Right hindlimb (tissue), 1 donor: Measurements from ENCODE around the gene NTMT1.
"Not testable (repeated sequence)": the region's sequence is repeated elsewhere in the genome, so short reads cannot be mapped to it uniquely, and the experiment has no call there.

Experiments used
- DNase-seq: peaks from one replicate; pipeline ENCODE4 v3.0.0-alpha.2; 2018

Gene NTMT1, protein sequence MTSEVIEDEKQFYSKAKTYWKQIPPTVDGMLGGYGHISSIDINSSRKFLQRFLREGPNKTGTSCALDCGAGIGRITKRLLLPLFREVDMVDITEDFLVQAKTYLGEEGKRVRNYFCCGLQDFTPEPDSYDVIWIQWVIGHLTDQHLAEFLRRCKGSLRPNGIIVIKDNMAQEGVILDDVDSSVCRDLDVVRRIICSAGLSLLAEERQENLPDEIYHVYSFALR

GRCh38 chr9:129626079-129626624 is at the start of gene NTMT1:
Gene NTMT1, plus strand, starts transcription at chr9:129626163. Its CDS starts 6,541 bp downstream, at chr9:129632704.
- peak; percentile 91 for DNase-seq

DNA sequence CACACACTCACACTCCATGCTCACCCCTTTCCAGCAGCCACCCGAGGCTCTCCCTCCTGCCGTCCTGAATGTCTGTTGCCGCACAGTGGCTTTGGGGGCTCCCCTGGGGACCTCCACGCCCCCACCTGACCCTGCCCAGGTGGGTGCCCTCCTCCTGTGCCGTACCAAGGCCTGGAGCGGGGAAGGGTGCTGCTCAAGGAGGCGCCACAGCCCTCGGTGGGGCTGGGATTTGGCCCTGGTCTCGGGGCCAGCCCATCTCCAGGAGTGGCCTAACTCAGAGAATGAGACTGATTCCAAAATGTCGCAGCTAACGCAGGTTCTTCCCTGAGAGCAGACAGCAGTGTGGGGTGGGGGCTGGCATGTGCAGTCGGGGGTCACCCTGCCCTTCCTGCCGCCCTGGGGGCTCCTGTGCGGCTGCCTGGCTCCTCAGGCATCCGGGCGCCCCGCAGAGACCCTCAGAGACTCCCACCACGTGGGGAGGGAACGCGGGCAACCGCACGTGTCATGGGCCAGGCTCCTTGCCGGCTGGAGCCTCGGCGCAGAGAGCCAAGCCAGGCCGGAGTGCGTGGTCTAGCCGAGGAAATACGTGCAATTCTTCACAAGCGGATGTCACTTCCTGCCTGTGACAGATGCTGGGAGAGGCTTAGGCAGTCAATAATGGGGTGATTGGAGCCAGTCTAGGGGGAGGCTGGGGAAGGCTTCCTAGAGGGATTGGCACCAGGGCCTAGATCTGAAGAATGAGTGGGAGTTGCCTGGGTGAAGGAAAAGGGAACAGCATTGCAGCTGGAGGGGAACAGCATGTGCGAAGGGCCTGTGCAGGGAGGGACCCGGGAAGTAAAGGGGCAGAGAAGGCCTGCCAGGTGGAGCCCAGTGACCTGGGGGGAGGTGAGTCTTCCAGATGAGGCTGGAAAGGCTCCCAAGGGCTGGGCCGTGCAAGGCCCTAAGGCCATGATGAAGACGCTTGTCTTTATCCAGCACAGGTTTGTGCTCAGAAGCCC is 49.1 kb upstream of the NTMT1 start:
- peak; percentile 59 for DNase-seq

DNA sequence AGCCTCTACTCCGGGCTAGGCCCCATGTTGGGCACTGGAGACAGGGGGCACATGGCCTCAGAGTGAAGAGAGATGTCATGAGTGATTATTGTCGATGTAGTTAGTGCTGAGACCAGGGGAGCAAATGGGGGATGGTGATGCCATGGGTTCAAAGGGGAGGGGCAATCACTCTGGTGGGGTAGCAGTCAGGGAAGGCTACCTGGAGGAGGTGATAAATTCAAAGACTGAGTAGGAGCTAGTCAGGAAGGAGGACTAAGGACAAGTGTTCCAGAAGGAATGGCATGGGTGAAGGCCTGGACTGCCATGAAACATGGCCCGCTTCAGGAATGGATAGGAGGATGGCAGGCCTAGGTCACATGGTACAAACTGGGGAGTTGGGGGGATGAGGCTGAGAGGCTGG is 46.7 kb upstream of the NTMT1 start:
- DNase-seq = no peak

- DNase-seq = no peak
These were observed 45.6 kb upstream of the NTMT1 start for GRCh38 chr9:129580211-129580915.

- DNase-seq = no peak
These were observed 44.3 kb upstream of the NTMT1 start for GRCh38 chr9:129581505-129582189.

DNA sequence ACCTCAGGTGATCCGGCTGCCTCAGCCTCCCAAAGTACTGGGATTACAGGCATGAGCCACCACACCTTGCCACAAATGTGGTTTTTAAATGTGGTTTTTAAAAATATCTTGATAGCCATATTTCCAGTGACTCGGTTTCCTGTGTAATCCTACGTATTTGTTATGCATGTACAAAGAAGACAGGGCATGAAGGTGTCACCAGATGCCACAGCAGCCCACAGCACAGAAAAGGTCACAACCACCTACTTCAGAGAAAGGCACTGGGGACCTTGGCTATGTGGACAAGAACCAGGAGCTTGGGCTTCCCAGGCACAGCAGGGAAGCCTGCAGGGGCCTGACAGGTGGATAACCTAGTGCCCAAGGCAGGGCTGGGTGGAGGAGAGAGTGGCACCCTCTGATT is 43.1 kb upstream of the NTMT1 start:
- DNase-seq = no peak

- DNase-seq = no peak
These were observed 42.5 kb upstream of the NTMT1 start for GRCh38 chr9:129583308-129584038.

- DNase-seq = peak; percentile 76
These were observed 41.8 kb upstream of the NTMT1 start for GRCh38 chr9:129584136-129584535.

DNA sequence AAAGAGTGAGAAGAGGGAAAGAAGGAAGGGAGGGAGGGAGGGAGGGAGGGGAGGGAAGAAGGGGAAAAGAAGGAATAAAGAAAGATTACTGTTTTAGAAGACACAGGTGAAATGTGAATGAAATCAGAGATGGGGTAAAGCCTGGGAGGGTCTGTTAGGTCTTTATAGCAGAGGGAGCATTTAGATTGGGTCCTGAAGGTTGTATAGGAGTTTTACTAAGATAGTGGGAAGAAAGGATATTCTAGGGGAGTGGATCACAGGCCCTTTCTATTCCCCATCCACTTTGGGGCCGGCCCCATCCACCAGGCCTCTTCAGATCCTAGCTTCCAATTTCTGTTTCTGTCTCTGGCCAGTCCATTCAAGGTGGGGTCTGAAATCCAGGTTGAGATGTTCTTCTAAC is 40.6 kb upstream of the NTMT1 start:
- DNase-seq = no peak

- DNase-seq = no peak
These were observed 39.7 kb upstream of the NTMT1 start for GRCh38 chr9:129586245-129586644.

DNA sequence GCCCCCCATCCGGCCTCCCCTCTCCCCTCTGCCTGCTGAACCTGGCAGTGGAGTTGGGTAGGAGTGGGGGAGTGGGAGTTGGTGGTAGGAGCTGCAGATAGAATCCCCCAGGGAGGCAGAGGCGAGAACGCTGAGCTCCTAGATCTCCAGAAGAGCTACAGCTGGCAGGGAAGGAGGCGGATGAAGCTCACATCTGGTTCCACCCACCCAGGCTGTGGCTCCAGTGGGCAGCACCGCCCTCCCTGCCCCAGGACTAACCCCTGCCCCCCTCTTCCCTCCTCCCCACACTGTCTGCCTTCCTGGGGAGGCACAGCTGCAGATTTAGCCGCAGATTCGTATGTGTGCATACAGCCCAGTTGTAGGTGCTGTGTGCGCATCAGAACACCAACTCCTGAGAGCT is 39.3 kb upstream of the NTMT1 start:
- DNase-seq = peak; percentile 72

DNA sequence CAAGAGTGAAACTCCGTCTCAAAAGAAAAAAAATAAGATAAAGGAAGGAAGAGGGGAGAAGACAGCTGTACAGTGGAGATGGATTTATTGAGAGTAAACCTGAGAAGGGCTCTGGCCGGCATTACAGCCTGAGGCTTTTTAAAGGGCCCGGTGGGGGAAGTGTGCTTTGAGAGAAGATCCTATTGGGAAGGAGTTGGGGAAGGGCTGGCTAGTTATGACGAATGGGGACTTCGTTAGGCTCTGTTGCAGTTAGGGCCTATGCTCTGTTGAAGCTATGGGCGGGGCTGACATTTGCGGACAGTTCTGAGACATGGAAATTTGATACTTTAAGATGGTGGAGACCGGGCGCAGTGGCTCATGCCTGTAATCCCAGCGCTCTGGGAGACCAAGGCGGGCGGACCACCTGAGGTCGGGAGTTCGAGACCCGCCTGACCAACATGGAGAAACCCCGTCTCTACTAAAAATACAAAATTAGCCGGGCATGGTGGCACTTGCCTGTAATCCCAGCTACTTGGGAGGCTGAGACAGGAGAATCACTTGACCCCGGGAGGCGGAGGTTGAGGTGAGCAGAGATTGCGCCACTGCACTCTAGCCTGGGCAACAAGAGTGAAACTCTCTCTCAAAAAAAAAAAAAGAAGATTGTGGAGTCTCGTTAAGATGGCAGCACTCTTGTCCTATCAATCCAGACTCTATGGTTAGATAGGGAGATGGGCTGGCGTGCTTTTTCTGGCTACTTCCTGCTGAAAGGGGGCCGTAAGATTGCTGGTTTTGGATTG is 38.3 kb upstream of the NTMT1 start:
- no peak for DNase-seq

DNA sequence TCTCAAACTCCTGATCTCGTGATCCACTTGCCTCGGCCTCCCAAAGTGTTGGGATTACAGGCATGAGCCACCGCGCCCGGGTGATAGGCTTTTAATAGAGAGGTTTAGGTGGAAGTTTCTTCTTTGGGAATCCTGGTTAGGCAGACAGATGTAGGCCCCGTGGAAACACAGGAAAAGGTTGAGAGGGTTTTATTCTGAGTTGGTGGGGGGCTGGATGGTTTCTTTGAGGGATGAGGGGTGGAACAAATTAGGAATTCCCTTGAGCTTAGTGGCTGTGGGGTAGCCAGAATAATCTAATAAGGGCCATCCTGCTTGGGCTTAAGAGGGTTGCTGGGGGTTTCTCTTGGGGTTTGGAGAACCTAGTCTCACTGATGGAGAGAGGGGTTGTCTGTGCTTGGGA is 35.5 kb upstream of the NTMT1 start:
- DNase-seq = no peak

GRCh38 chr9:129591916-129592315 is 34.0 kb upstream of the NTMT1 start:
- DNase-seq = no peak

DNA sequence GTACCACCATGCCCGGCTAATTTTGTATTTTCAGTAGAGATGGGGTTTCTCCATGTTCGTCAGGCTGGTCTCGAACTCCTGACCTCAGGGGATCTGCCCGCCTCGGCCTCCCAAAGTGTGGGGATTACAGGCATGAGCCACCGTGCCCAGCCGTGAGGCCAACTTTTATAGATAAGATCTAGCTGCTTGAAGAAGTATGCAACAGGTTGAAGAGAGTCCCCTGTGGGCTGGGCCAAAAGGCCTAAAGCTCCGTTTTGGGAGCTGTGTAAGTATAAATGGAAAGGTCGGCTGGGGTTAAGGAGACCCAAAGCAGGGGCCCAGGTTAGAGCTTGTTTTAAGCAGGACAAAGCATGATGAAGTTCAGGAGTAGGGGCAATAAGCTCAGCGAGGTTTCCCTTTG is 33.2 kb upstream of the NTMT1 start:
- DNase-seq = not testable (repeated sequence)

GRCh38 chr9:129594632-129595031 is 31.3 kb upstream of the NTMT1 start:
- no peak for DNase-seq

DNA sequence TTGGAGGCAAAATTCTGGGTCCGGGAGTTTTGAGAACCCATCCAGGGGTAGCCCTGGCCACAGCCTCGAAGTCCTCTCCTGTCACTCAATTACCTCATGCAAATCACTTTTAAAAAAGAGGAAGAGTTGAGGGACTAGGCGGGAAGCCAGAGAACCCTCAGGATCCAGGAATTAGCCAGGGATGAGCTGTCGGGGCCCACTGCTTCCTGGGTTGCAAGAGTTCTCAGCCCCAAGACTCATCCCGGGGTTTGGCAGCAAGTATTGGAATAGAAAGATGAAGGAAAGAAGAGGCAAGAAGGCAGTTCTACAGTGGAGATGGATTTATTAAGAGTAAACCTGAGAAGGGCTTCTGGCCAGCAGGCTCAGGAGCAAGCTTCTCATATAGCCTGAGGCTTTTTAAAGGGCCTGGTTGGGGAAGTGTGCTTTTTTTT is 30.6 kb upstream of the NTMT1 start:
- no peak for DNase-seq

GRCh38 chr9:129595903-129596540 is 29.9 kb upstream of the NTMT1 start:
- DNase-seq = no peak

DNA sequence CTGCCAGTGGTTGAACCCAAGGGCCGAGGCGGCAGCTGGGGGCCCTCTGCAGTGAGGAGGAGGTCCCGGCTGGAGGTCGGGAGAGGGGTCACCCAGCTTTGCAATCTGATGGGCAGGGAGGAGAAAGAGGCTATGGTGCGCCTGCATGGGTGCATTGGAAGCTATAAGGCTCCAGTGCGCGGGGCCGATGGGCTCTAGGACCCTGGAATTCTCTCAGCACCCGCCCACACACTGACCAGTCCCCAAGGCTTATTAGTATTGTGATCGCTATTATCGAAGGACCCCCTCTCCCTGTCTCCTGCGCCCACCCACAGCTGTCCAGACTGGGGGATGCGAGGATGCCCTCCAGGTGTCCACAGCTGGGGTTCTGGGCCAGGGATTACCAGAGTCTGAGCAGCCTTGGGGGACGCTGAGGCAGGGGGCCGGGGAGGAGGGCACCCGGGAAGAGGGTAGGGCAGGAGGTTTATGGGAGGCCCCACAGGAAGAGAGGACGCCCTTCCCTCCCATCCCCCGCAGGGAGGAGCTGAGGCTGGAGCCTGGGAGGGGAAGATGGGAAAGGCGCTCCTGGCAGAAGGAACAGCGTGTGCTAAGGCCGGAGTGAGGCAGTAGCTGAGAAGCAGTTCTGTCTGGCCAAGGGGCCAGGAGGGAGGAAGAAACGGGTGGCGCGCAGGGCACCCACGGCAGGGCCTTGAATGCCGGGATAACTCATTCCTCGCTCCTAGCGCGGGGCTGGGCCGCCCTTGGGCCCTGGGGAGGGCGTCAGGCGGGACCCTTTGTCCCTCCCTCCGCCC is 29.2 kb upstream of the NTMT1 start:
- DNase-seq = peak; percentile 67
